OCI-M2 (cell line): ENCODE data around the gene SLFN14.
A peak's percentile ranks its signal among the peaks of the same experiment; 100 is the strongest.
"Not testable (repeated sequence)": the region's sequence is repeated elsewhere in the genome, so short reads cannot be mapped to it uniquely, and the experiment has no call there.

ENCODE experiments used
- DNase-seq: peaks from one replicate; lab custom pipeline; 2025; ENCODE audit not compliant: unreplicated experiment; lab: John Stamatoyannopoulos, UW

SLFN14 gene

GRCh38 chr17:35560703-35561102 lies at the start of gene SLFN14:
SLFN14 (minus strand) TSS chr17:35560819; CDS start chr17:35558062, 2,757 bp downstream.
- DNase-seq: peak; percentile 49

GRCh38 chr17:35609831-35610230 lies 49.2 kb upstream of the SLFN14 start:
- DNase-seq: no peak

GRCh38 chr17:35607239-35607847 lies 46.7 kb upstream of the SLFN14 start:
- no peak for DNase-seq

- no peak for DNase-seq
These were observed 45.1 kb upstream of the SLFN14 start for GRCh38 chr17:35605678-35606077.

- DNase-seq: no peak
These were observed 43.1 kb upstream of the SLFN14 start for GRCh38 chr17:35603674-35604073.

GRCh38 chr17:35597604-35598003 lies 37.0 kb upstream of the SLFN14 start:
- no peak for DNase-seq

GRCh38 chr17:35596530-35597233 lies 36.1 kb upstream of the SLFN14 start:
- DNase-seq: no peak

GRCh38 chr17:35596072-35596471 lies 35.5 kb upstream of the SLFN14 start:
- no peak for DNase-seq

- DNase-seq: no peak
These were observed 27.7 kb upstream of the SLFN14 start for GRCh38 chr17:35588196-35588920.

GRCh38 chr17:35587074-35587961 lies 26.7 kb upstream of the SLFN14 start, which contains the start of gene AP2B1:
AP2B1 (plus strand) TSS chr17:35587322; CDS start chr17:35594031, 6,709 bp downstream.
- peak; percentile 87 for DNase-seq

GRCh38 chr17:35586569-35587073 lies 26.0 kb upstream of the SLFN14 start:
- no peak for DNase-seq

GRCh38 chr17:35584061-35584460 lies 23.4 kb upstream of the SLFN14 start:
- no peak for DNase-seq

GRCh38 chr17:35578929-35579432 lies 18.4 kb upstream of the SLFN14 start:
- DNase-seq: no peak

GRCh38 chr17:35578197-35578928 lies 17.7 kb upstream of the SLFN14 start, which contains the start of gene PEX12:
PEX12 (minus strand) TSS chr17:35578571; CDS start chr17:35578021, 550 bp downstream.
- DNase-seq: peak; percentile 33

GRCh38 chr17:35577830-35578196 lies 17.2 kb upstream of the SLFN14 start:
- DNase-seq: no peak

GRCh38 chr17:35575759-35576158 lies 15.1 kb upstream of the SLFN14 start:
- no peak for DNase-seq

GRCh38 chr17:35569405-35569804 lies 8.8 kb upstream of the SLFN14 start:
- DNase-seq: no peak

- DNase-seq: no peak
These were observed 7.9 kb upstream of the SLFN14 start for GRCh38 chr17:35568561-35568960.

- DNase-seq: no peak
These were observed 6.3 kb upstream of the SLFN14 start for GRCh38 chr17:35566968-35567367.

GRCh38 chr17:35563181-35563580 lies 2.6 kb upstream of the SLFN14 start:
- not testable (repeated sequence) for DNase-seq
